HG03159 (cell line): ENCODE data around the gene KASH5.

Experiments
- ATAC-seq: cut with Tn5 transposase; IDR thresholded peaks from one replicate; pipeline ENCODE4 v1.9.1; 2021; ENCODE audit warnings: mild to moderate bottlenecking, moderate library complexity; ENCODE audit not compliant: unreplicated experiment

Gene KASH5

DNA sequence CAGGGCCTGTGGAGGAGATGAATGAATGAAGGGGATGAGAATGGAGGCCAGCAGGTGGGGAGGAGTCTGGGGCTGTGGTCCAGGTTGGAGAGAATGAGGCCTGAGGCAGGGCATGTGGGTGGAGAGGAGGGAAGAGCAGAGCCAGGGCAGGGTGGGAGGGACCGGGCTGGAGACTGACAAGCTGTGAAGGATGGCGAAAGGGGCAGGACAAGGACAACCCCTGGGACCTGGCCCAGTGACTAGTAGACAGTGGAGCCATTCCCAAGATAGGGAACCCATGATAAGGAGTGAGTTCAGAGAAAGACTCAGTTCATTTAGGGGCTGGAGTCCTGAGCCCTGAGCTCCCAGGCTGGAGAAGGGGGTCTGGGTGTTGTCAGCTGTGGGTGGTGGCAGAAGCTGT is 32.2 kb downstream of the KASH5 start:
- ATAC-seq: no peak

DNA sequence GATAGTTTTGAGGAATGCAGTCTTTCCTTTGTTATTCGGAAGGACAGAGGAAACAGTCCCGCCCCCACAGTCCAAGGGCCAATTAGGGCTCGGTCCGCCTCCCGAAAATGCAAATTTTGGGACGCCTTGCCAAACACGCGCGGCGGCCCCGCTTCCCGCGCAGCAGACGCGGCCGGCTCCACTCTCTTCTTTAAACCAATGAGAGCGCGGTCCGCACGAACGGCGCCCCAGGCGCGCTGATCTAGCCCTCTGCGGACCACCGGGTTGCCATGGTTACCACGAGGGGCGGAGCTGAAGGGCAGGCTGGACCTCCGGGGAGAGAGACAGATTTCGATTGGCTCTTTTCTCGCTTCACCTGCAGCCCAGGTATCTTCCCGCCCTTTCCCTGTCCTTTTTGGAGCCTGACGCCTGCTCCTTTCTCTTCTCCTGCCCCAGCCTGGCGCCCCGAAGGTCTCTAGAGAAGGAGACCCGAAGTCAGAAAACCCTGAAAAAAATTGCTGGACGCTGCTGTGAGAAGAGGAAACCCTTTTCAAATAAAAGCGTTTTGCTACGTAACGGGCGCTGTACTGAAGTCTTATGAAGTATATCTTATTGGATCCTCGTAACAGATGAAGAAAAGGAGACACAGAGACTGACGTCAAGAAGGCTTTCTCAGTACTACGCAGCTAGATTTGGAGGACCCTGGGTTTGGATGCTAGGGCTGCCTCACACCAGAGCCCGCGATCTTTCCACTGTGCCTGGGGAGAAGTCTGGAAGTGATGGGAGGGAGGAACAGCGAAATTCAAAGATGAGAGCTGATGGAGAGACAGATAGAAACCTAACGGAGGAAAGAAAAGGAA is 33.2 kb downstream of the KASH5 start:
- ATAC-seq: no peak

DNA sequence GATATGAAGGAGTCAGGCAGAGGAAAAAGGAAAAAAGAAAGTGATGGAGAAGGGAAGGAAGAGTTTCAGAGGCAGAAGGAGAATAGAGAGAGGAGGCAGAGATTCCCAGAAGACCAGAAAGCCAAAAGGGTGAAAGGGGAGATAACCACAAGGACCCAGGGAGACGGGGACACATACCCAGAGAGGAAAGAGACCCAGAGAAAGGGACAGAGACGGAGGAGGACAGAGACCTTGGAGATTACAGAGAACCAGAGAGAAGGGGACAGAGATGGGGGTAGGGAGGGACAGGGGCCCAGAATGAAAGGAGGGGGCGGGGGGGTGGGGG is 33.8 kb downstream of the KASH5 start:
- ATAC-seq: no peak

DNA sequence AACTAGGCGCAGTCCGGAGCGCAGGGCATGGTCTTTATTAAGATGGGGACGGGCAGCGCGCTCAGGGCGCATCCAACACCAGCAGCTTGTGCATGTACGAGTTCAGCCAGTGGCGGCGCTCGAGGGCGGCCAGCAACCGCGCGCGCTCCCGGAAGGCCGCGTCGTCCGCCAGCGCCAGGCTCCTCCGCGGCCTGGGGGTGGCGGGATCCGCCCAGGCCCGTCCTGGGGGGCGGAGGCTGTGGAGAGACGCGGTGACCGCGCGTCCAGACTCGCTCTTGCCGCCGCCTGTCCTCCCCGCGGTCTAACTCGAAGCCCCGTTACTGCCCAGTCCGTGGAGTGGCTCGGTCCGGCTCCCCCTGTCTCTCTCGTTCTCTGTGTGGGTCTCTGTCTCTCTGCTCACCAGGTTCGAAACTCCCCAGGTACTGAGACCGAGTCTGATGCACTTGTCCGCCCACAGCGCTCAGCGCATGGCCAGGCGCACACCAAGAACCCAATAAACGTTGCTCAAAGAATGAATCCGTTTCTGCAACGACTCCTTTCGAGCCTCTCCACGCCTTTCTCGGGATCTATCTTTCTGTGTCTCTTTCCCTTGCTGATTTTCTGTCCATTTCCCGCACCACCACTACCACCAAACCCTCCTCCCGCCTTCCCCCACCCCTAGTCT is 34.5 kb downstream of the KASH5 start:
- no peak for ATAC-seq

DNA sequence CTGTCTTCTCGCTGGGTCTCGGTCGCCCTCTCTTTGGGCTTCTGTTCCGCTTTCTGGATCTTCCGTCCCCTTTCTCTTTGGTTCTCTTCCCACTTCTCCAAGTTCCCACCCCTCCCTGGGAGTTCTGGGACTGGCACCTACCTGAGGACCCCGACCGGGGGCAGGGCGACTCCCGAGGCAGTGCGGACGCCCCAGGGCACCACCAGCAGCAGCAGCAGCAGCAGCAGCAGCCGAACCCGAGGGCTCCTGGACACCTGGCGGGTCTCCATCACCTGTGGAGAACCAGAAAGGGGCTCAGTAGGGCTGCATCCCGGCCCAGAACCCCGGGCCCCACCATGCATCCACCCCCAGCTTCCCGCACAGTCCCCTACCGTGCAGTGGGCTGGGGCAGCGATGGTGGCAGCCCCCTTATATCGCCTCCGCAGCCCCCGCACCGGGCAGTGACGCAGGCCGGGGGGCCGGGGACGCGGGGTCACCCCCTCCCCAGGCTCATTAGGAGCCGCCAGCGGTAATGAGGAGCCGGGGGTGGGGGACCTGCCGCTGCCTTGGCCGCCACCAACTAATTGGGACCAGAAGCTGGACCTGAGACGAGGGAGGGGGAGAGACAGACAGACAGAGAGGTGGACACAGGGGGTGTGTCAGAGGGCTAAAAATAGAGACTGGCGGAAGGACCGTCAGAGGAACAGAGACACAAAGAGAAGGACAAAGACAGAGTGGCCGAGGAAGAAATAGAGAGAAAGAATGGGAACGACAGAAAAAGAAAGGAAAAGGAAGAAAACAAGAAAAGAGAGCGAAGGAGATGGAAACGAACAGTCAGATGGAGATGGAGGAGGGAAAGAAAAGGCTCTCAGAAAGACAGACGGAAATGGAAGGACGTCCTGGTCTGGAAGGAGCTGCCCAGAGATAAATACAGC is 35.3 kb downstream of the KASH5 start, which contains the start of gene PTH2:
PTH2 (minus strand) TSS at position 371 of the 914 bp plus-strand sequence; CDS start at position 269, 102 bp downstream.
- no peak for ATAC-seq

DNA sequence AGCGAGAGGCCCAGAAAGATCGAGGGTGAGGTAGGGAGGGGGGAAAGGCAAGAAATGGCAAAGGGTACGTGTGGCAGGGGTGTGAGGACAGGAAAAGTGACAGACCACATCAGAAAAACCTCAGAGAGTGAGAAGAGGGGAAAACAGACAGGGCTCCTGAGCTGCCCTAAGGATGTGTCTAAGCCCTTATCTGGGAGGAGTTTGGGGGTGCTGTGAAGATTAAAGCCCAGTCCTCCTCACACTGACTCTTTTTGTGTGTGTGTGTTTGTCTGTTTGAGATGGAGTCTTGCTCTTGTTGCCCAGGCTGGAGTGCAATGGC is 35.9 kb downstream of the KASH5 start:
- no peak for ATAC-seq

DNA sequence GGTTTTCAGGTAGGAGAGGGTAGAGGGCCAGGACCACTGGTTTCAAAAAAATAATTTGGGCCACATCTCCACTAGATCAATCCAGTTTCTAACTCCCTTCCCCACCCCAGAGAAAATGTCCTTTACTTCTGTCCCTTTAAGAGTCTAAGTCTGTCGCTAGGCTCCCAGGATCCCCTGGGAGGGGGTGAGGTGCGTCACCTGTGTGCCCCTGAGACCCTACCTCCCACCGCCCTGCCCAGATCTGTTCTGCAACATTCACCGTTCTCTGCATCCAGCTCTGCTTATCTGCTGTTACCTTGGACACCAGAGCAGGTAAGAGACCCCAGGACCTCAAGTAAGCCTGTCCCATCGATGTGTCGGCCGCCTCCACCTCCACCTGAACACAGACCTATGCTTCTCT is 37.1 kb downstream of the KASH5 start, which contains the start of gene GFY:
GFY (plus strand) TSS at position 211 of the 400 bp plus-strand sequence. CDS start 1,043 bp downstream, outside the sequence.
- no peak for ATAC-seq

DNA sequence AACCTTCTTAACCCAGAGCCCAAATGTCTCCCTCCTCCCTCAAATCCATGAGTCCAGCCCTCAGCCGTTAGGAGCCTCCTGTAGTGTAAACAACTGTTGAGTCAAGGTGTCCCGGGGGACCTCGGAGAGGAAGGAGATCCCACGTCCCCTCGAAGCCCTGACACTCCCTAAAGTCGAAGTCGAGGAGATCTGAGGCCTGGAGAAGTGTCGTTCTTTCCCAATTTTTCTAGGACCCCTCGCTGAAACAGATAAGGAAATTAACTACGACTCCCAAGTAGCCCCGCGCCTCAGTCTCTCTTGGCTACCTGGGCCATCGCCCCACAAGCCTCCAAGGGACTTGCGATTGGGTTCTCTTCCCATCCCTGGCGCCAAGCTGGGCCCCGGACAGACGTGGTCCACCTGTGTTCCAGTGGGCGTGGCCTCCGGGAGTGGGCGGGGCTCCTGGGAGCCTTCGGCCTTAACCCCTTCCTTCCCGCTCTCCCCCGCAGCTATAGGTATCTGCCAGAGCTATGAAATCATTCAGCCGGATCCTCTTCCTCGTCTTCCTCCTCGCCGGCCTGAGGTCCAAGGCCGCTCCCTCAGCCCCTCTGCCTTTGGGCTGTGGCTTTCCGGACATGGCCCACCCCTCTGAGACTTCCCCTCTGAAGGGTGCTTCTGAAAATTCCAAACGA is 38.0 kb downstream of the KASH5 start:
- no peak for ATAC-seq

DNA sequence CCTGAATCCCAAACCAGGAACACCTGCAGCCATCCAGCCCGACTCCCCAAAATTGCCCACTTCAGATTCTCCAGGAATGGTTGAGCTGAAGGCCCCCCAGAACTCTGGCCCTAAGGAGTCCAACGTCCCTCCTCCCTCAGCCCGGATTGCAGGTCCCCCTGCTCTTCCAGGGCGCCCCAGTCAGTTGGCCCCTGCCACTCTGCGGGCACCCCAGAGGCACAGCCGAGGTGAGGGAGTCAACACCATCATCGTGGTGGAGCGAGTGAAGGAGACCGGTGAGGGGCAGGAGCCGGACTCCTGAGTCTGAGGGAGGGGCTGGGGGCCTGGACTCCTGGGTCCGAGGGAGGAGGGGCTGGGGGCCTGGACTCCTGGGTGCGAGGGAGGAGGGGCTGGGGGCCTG is 39.3 kb downstream of the KASH5 start:
- ATAC-seq: no peak

DNA sequence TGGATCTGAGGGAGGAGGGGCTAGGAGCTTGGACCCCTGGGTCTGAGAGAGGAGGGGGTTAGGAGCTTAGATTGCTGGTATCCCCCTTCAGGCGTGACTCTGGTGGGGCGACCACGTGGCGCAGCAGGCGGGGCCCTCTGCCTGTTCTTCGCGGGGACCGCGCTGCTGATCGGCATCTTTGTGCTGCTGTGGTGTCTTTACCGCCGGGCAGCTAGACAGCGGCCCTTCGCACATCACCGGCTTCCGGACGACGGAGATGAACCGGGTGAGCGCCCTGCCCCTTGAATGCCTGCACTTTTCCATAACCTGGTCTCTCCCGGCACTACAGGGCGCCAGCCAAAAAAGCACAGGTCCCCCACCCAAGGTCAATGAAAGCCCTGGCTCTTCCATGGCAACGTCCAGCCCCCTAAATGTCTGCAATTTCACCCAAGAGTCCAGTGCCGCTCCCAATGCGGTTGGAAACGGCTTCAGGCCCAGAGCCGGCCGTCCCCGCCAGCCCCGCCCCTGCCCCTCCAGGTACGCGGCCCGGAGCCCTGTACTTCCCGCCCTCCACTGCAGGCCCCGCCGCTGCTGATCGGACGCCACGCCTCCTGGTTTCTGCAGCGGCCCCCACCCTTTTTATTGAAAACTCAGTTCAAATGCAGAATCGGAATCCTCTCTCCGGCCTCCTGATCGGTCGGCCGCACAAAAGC is 40.0 kb downstream of the KASH5 start:
- no peak for ATAC-seq

DNA sequence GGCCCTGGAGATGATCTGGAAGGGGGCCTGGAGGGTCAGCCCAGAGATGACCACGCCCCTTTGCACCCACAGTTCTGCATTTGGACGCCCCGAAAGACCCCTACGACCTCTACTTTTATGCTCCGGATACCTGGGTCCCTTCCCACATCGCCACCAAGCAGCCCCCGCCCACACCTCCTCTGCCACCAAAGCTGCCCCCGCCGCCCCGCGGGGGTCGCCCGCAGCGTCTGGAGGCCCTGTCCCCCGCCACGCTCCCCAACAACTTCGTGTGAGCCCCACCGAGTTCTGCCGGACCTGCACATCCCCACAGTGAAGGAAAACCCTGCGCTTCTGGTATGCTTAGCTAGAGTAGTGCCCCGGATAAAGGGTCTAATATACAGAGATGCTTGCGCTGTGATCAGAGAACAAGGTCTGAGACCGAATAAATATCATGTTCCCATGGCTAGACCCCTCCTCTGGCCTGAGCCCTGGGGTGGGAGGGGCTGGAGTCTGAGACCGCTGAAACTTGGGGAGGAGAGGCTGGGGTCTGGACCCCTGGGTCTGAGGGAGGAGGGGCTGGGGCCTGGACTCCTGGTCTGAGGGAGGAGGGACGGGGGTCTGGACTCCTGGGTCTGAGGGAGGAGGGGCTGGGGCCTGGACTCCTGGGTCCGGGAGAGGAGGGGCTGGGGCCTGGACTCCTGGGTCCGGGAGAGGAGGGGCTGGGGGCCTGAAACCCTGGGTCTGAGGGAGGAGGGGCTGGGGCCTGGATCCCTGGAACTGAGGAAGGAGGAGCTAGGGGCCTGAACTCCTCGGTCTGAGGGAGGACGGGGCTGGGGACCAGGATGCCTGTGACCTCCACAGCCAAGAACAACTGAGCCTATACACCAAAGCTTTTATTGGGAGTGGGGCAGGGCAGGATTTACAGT is 40.8 kb downstream of the KASH5 start:
- ATAC-seq: no peak

DNA sequence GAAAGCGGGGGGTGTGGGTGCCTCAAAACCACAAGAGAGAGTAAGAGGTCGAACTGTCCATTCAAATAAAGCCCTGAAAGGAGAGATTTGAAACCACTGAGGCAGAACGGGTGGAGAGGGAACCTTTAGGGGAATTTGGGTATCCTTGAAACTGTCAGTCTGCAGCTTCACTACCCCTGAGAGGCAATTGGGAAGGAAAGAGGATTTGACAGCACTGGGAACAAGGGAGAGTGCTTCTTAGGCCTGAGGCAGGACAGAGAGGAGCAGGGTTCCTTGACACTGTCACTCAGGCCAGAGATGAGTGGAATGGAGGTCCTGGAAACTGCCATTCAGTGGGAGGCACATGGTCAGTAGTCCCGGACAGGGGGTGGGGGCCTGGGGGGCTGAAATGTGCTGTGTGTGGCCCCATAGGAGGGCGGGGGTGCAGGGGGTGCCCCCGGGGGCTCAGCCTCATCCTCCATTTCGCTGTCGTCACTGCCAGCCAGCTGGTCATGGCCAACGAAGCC is 42.2 kb downstream of the KASH5 start:
- no peak for ATAC-seq

DNA sequence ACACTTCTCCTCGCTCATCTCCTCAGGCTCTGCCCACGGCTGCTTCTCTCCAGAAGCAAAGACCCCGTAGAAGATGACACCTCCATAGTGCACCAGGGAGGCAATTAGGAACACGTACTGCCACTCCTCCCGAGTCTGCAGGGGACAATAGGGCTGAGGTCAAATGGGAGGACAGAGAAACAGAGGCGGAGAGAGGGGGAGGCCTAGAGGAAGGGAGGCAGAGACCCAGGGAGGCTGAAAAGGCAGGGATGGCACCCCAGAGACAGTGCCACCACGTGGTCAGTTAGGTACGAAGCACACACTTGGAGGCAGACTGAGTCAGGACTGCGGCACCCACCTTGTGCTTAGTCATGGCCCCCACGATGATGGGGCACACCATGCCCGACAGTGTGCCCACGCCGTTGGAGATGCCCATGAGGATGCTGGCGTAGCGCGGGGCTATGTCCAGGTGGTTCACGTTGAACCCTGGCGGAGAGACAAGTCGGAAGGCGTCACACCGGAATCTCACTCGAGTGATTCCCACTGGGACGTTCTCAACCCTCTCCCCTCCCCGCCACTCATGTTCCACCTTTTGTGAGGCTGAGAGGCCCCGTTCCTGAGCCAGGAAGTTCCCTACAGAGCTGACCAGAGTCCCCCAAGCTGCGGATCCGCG is 42.8 kb downstream of the KASH5 start:
- ATAC-seq: no peak

DNA sequence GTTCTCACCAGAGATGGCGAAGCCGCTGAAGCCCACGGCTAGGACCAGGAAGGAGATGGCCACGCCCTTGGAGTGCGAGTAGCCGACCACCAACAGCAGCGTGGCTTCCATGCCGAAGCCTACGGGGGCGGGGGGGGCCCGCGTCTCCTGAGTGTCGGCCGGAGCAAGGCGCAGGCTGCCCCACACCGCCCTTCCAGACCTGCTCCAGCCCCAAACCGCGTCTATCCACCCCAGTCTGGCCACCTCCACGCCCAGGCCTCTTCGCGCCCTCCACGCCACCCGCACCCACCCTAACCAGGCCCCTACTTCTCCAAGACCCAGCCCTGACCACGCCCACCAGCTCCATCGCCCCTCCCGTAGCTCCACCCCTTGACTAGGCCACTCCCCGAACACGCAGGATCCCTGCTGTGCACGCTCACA is 43.3 kb downstream of the KASH5 start:
- ATAC-seq: no peak

DNA sequence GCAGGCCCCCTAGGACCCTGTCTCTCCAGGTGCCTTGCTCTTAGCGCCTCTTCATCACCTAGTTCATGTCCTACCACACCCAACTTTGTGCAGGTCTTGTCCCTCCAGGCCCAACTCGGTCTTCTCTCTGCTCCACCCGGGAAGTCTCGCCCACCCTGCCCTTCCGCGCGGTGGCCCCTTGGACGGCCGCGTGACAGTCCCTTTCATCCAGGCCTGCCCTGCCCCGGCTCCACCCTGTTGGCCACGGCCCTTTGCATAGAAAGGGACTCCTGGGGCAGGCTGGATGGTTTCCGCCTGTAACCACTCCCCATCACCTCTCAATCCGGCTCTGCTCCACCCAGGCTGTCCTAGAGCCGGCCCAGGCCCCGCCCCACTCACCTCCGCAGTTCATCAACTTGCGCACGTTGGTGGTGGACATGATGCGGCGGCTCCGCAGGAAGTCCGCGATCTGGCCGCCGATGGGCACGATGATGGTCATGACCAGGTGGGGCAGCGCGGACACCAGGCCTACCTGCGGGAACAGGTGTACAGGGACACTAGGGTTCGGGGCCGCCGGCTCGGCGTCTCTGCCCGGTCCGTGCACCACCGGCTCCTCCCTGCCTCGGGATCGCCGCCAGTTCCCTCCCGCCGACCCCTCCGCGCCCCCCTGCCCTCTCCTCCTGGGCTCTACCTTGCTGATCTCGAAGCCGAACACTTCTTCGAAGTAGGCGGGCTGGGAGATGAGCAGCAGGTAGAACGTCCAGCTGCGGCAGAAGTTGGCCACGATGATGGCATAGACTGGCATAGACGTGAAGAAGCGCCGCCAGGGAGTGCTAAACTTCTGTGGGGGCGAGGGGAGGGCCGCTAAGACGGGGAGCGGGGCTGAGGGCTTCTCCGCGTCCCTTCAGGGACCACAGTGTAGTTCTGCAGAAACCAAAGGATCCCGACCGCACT is 44.4 kb downstream of the KASH5 start:
- no peak for ATAC-seq

DNA sequence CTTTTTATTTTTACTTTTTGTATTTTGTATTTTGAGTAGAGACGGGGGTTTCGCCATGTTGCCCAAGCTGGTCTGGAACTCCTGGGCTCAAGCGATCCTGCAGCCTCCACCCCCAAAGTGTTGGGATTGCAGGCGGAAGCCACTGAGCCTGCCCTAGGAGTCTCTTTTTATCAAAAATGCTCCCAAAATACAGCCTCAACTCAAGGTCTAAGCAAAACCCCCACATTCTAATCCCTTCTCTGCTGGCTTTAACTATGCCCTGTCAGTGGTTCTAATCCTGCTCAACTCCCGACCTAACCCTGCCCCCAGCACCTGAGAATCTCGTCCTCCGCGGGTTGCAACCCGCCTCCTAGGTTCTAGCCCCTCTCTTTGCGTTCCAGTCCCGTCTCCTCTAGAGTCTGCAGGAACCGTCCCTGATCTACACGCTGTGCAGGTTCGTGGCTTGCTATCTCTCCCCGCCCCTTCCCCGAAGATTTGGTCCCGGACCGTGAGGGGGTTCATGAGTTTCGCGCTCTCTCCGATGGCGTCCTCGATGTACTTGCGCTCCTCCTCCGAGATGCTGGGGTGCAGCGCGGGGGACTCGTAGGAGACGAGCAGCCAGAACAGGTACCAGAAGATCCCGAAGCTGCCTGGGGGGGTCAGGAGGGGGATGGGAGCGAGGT is 45.3 kb downstream of the KASH5 start:
- no peak for ATAC-seq
